Tibial artery (tissue), 4 donors: ENCODE results near the gene PUM2.

ENCODE experiments used
- DNase-seq, 2 donors: peaks; one replicate each; pipeline ENCODE4 v3.0.0-alpha.2; 2019
- H3K27ac ChIP-seq, 2 donors: fragments of 200-600 bp; sonication (generic) in 1 of 2; 1 replicate in 1 of 2; 2 replicates in 1 of 2; pipeline ENCODE4 v1.5.1; 2018 to 2019; ENCODE audit warnings: mild to moderate bottlenecking in 1 of 2
- H3K27me3 ChIP-seq, 2 donors: fragments of 200-600 bp; sonication (generic) in 1 of 2; one replicate each; pipeline versions ENCODE4 v1.5.1 to v1.6.0; 2016 to 2019
- H3K36me3 ChIP-seq, 3 donors: fragments of 200-600 bp; sonication (generic) in 2 of 3; one replicate each; pipeline ENCODE4 v1.5.1; 2016 to 2019; ENCODE audit warnings: mild to moderate bottlenecking in 2 of 3
- H3K4me1 ChIP-seq, 4 donors: fragments of 200-600 bp; sonication (generic) in 2 of 4; 1 replicate in 3 of 4; 2 replicates in 1 of 4; pipeline ENCODE4 v1.5.1; 2016 to 2019
- H3K4me3 ChIP-seq, 2 donors: fragments of 200-600 bp; sonication (generic) in 1 of 2; 1 replicate in 1 of 2; 2 replicates in 1 of 2; pipeline ENCODE4 v1.5.1; 2018 to 2019; ENCODE audit warnings: mild to moderate bottlenecking in 2 of 2
- H3K9me3 ChIP-seq, 3 donors: fragments of 200-600 bp; sonication (generic) in 1 of 3; one replicate each; pipeline ENCODE4 v1.5.1; 2016 to 2019
- CTCF ChIP-seq, 2 experiments: fragments of 200-600 bp in 1 of 2; fragments of 450-650 bp in 1 of 2; IDR thresholded peaks; one replicate each; pipeline ENCODE4 v1.5.1; 2017 to 2019; ENCODE audit warnings: antibody characterized with exemption in 2 of 2, mild to moderate bottlenecking in 1 of 2, moderate library complexity in 1 of 2
- intact Hi-C: fragments of 100-400 bp; cut with DNase I; formaldehyde crosslinking; loops from one replicate; pipeline ENCODE4 v1.15.0; 2023; ENCODE audit warnings: low total_unique reads

The PUM2 gene

DNA sequence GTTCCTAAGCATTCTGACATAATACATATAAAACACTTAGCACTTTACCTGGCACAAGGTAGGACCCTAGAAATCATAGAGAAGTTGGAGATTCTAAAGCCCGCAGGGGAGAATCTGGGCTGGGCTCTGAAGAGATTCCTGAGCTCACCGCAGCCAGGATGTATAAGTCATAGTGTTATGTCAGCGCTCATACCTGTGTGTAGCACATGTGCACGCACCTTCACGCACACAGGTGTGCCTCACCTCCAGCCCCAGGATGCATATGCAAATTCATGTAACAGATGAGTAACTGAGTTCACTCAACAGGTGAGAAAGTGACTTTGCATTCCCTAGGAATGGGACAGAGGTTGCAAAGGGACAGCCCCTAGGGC lies 117.8 kb downstream of the PUM2 start:
- peaks cover 0 to 40% of the 10 kb centered on the region in 2 donors for H3K27me3 ChIP-seq
- H3K9me3 ChIP-seq = no peaks in the 10 kb centered on the region
- TF ChIP-seq CTCF (IDR thresholded peaks at IDR 0.05) = no peak
- H3K4me1 ChIP-seq = no peaks in the 10 kb centered on the region
- intact Hi-C loops = no loop called here
- no peak overlapping the region for H3K4me3 ChIP-seq
- H3K27ac ChIP-seq = no peak overlapping the region
- no peak for DNase-seq
- no peaks in the 10 kb centered on the region for H3K36me3 ChIP-seq

- no peak overlapping the region for H3K27ac ChIP-seq
- no peak overlapping the region for H3K4me3 ChIP-seq
- no peaks in the 10 kb centered on the region for H3K4me1 ChIP-seq
- peak in 1 of 2 donors; percentile 43 for DNase-seq
- TF ChIP-seq CTCF (IDR thresholded peaks at IDR 0.05) = no peak
- H3K36me3 ChIP-seq = no peaks in the 10 kb centered on the region
- H3K27me3 ChIP-seq = peaks cover 0 to 48% of the 10 kb centered on the region in 2 donors
- intact Hi-C loops = no loop called here
- H3K9me3 ChIP-seq = no peaks in the 10 kb centered on the region
Observed at GRCh38 chr2:20231598-20232026, 119.0 kb downstream of the PUM2 start.

DNA sequence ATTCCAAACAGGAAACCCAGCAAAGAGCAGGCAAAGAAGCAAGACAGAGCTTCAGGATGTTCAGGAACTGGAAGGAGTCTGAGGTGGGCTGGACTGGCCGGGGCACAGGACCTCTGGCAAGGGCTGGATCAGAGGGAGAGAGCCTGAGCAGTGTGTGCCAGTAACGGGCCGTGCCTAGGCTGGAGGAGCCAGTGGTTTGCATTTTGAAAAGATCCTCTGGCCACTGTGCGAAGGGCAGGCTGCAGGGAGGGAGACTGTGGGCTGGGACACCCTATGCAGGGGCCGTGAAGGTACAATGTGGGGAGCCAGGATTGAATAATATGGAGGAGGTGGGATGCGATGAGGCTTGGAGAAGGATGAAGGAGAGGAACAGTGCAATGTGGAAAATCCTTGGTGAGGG lies 119.5 kb downstream of the PUM2 start:
- intact Hi-C loops = no loop called here

GRCh38 chr2:20230114-20230425 lies 120.6 kb downstream of the PUM2 start:
- Histone ChIP-seq H3K4me1 (peaks cover 0 to 9% (median 7%) of the 10 kb centered on the region in 4 donors), H3K27me3 (peaks cover 0 to 51% of the 10 kb centered on the region in 2 donors), H3K9me3 (no peaks in the 10 kb centered on the region), H3K27ac (no peak overlapping the region), H3K4me3 (no peak overlapping the region), H3K36me3 (no peaks in the 10 kb centered on the region)
- intact Hi-C loops = no loop called here
- no peak for DNase-seq
- TF ChIP-seq CTCF (IDR thresholded peaks at IDR 0.05) = no peak

More for the DNA sequence above, 119.5 kb downstream of the PUM2 start:
- Histone ChIP-seq H3K4me3 (no peak overlapping the region), H3K9me3 (no peaks in the 10 kb centered on the region), H3K27ac (no peak overlapping the region), H3K36me3 (no peaks in the 10 kb centered on the region), H3K27me3 (peaks cover 0 to 52% of the 10 kb centered on the region in 2 donors), H3K4me1 (no peaks in the 10 kb centered on the region)
- TF ChIP-seq CTCF (IDR thresholded peaks at IDR 0.05) = no peak
- peak in 1 of 2 donors; percentile 62 for DNase-seq

DNA sequence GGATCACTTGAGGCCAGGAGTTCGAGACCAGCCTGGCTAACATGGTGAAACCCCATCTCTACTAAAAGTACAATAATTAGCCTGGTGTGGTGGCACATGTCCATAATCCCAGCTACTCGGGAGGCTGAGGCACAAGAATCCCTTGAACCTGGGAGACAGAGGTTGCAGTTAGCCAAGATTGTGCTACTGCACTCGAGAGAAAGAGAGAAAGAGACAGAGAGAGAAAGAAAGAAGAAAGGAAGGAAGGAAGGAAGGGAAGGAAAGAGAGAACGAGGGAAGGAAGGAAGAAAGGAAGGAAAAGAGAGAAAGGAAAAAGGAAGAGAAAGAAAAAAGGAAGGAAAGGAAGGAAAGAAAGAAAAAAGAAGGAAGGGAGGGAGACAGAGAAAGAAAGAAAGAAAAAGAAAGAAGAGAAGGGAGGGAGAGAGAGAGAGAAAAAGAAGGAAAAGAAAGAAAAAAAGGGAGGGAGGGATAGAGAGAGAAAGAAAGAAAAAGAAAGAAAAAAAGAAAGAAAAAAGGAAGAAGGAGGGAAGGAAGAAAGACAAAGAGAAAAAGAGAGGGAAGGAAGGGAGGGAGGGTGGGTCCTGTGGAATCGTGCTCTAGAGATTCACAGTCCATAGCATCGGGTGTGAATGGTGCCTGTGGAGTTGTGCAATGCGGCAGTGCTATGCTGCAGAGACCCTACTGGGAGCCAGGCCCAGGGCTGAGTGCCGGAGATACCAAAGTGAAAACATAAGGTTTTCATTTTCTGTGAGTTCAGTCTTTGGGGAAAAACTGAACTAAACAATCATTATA lies 121.1 kb downstream of the PUM2 start:
- Histone ChIP-seq H3K27me3 (peaks cover 0 to 51% of the 10 kb centered on the region in 2 donors), H3K4me3 (no peak overlapping the region), H3K9me3 (no peaks in the 10 kb centered on the region), H3K27ac (no peak overlapping the region), H3K36me3 (no peaks in the 10 kb centered on the region), H3K4me1 (peaks cover 0 to 15% (median 12%) of the 10 kb centered on the region in 4 donors)
- intact Hi-C loops = loop anchor here (10.0 kb wide), 1 partner anchor 95 kb away; no protein-coding TSS in a partner anchor
- peak in 1 of 2 donors; percentile 17 for DNase-seq
- no peak for TF ChIP-seq CTCF (IDR thresholded peaks at IDR 0.05)
